ENCODE measurements around the gene SCPEP1.

DNA sequence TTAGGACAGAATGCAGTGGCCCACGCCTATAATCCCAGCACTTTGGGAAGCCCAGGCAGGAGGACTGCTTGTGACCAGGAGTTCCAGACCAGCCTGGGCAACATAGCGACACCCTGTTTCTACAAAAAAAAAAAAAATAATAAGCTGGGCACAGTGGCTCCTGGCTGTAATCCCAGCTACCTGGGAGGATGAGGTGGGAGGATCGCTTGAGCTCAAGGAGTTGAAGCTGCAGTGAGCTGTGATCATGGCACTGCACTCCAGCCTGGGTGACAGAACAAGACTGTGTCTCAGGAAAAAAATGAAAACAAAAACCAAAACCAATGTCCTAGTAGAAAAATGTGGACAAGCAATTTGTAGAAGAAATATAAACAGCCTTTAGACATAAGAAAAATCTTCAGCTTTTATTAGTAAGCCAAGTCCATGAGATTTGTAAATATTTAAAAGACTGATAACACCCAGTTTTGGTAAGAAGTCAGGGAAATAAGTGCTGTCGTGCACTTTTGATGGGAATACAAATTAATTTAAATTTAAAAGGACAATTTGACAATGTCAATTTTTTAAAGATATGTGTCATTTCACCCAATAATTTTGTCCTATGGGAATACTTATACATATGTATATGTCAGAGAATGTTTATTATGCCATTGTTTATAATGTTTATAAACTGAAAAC lies 11.1 kb downstream of the SCPEP1 start:
- TF ChIP-seq, protein P1, sequence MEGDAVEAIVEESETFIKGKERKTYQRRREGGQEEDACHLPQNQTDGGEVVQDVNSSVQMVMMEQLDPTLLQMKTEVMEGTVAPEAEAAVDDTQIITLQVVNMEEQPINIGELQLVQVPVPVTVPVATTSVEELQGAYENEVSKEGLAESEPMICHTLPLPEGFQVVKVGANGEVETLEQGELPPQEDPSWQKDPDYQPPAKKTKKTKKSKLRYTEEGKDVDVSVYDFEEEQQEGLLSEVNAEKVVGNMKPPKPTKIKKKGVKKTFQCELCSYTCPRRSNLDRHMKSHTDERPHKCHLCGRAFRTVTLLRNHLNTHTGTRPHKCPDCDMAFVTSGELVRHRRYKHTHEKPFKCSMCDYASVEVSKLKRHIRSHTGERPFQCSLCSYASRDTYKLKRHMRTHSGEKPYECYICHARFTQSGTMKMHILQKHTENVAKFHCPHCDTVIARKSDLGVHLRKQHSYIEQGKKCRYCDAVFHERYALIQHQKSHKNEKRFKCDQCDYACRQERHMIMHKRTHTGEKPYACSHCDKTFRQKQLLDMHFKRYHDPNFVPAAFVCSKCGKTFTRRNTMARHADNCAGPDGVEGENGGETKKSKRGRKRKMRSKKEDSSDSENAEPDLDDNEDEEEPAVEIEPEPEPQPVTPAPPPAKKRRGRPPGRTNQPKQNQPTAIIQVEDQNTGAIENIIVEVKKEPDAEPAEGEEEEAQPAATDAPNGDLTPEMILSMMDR (IDR thresholded peaks at IDR 0.05), result no peak
- TF ChIP-seq POLR2A (IDR thresholded peaks at IDR 0.05), result no peak
